HEK293 (cell line): ENCODE results near the gene GLRA3.

ENCODE experiments used
- ATF2 ChIP-seq: fragments of 450-650 bp; formaldehyde crosslinking; IDR thresholded peaks from 2 replicates; pipeline ENCODE4 v1.5.1; 2016; ENCODE audit warnings: missing biosample characterization, missing genetic modification characterization, low read depth
- EGR2 ChIP-seq: fragments of 450-650 bp; formaldehyde crosslinking; IDR thresholded peaks from 2 replicates; pipeline ENCODE4 v1.5.1; 2016; ENCODE audit warnings: low read depth, missing biosample characterization, missing genetic modification characterization
- GFI1B ChIP-seq: fragments of 450-650 bp; formaldehyde crosslinking; IDR thresholded peaks from 2 replicates; pipeline ENCODE4 v1.5.1; 2016; ENCODE audit warnings: missing biosample characterization, missing genetic modification characterization
- GLI2 ChIP-seq: fragments of 450-650 bp; formaldehyde crosslinking; IDR thresholded peaks from 2 replicates; pipeline ENCODE4; 2017; ENCODE audit warnings: missing biosample characterization, missing genetic modification characterization, low read depth, borderline replicate concordance
- REST ChIP-seq: fragments of 450-650 bp; formaldehyde crosslinking; IDR thresholded peaks from 2 replicates; pipeline ENCODE4 v1.5.1; 2016; ENCODE audit warnings: missing biosample characterization, missing genetic modification characterization
- ZBTB6 ChIP-seq: fragments of 450-650 bp; formaldehyde crosslinking; IDR thresholded peaks from 2 replicates; pipeline ENCODE4 v1.5.1; 2017; ENCODE audit warnings: missing biosample characterization, missing genetic modification characterization
- ZNF19 ChIP-seq: fragments of 450-650 bp; formaldehyde crosslinking; IDR thresholded peaks from 2 replicates; pipeline ENCODE4; 2016; ENCODE audit warnings: missing biosample characterization, missing genetic modification characterization, low read depth
- ZNF223 ChIP-seq: fragments of 450-650 bp; formaldehyde crosslinking; IDR thresholded peaks from 2 replicates; pipeline ENCODE4 v1.5.1; 2016; ENCODE audit warnings: missing biosample characterization, missing genetic modification characterization
- ZNF391 ChIP-seq: fragments of 450-650 bp; formaldehyde crosslinking; IDR thresholded peaks from 2 replicates; pipeline ENCODE4 v1.5.1; 2016; ENCODE audit warnings: low read depth, missing biosample characterization, missing genetic modification characterization, borderline replicate concordance
- ZNF404 ChIP-seq: fragments of 450-650 bp; formaldehyde crosslinking; IDR thresholded peaks from 2 replicates; pipeline ENCODE4 v1.5.1; 2017; ENCODE audit warnings: missing biosample characterization, missing genetic modification characterization
- ZNF555 ChIP-seq: fragments of 450-650 bp; formaldehyde crosslinking; conservative IDR thresholded peaks from 2 replicates; pipeline ENCODE4 v1.5.1; 2017; ENCODE audit warnings: missing biosample characterization, mild to moderate bottlenecking, missing genetic modification characterization, inconsistent platforms
- ZNF610 ChIP-seq: fragments of 450-650 bp; formaldehyde crosslinking; IDR thresholded peaks from 2 replicates; pipeline ENCODE4 v1.5.1; 2016; ENCODE audit warnings: missing biosample characterization, missing genetic modification characterization, borderline replicate concordance
- ZNF677 ChIP-seq: fragments of 450-650 bp; IDR thresholded peaks from 2 replicates; pipeline ENCODE4 v1.5.0; 2018; ENCODE audit warnings: missing biosample characterization, mild to moderate bottlenecking, missing genetic modification characterization, moderate library complexity
- TF ChIP-seq, protein P1 (sequence below): fragments of 450-650 bp; formaldehyde crosslinking; IDR thresholded peaks from 2 replicates; pipeline ENCODE4 v1.5.1; 2016; ENCODE audit warnings: missing biosample characterization, missing genetic modification characterization

DNA sequence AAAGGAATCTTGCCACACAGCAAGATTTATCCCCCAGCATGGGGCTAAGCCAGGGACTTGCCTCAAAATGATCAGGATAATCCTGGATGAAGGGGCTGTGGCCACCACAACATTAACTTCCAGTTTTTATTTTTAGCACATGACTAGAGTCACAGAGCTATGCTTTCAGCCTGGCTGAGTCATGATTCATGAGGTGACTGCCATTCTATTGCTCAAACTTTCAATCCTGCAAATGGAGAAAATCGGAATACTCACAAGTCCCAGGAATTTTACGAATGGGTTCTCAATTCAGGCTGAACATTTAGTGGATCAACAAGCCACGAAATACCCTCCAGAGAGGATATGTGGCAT lies 236.1 kb downstream of the GLRA3 start:
- TF ChIP-seq GFI1B (tag by site-specific recombination) (no peak), ZNF555 (tag by site-specific recombination) (no peak), GLI2 (tag by site-specific recombination) (no peak), REST (tag by site-specific recombination) (no peak), ZNF404 (no peak), ZNF677 (tag by site-specific recombination) (no peak), ZBTB6 (tag by site-specific recombination) (no peak), ZNF610 (tag by site-specific recombination) (no peak), ATF2 (tag by site-specific recombination) (no peak), ZNF391 (no peak), ZNF19 (tag by site-specific recombination) (no peak), ZNF223 (no peak), EGR2 (tag by site-specific recombination) (no peak)
- TF ChIP-seq, protein P1, sequence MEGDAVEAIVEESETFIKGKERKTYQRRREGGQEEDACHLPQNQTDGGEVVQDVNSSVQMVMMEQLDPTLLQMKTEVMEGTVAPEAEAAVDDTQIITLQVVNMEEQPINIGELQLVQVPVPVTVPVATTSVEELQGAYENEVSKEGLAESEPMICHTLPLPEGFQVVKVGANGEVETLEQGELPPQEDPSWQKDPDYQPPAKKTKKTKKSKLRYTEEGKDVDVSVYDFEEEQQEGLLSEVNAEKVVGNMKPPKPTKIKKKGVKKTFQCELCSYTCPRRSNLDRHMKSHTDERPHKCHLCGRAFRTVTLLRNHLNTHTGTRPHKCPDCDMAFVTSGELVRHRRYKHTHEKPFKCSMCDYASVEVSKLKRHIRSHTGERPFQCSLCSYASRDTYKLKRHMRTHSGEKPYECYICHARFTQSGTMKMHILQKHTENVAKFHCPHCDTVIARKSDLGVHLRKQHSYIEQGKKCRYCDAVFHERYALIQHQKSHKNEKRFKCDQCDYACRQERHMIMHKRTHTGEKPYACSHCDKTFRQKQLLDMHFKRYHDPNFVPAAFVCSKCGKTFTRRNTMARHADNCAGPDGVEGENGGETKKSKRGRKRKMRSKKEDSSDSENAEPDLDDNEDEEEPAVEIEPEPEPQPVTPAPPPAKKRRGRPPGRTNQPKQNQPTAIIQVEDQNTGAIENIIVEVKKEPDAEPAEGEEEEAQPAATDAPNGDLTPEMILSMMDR (tag by site-specific recombination): no peak
